Measurements from ENCODE around the gene C11orf71. TPM values are rescaled to one million over a fixed set of nuclear protein-coding genes. Genes with fewer than 3 reads are reported as not detected.

The C11orf71 gene
- total RNA-seq, 4 donors from 2014 or later = 9.4 to 15.0 (median 14.7) TPM; not detected in 1

- H3K4me1 ChIP-seq = no peaks in the 10 kb centered on the region
- intact Hi-C loops (cut with DNase I; ENCODE audit: low total_unique reads) = no loop called here
- TF ChIP-seq CTCF (IDR thresholded peaks at IDR 0.05) (no peak), POLR2A (IDR thresholded peaks at IDR 0.05) (no peak), POLR2AphosphoS5 (IDR thresholded peaks at IDR 0.05) (no peak), EP300 (IDR thresholded peaks at IDR 0.05; ENCODE audit: low read depth) (no peak)
- H3K9me3 ChIP-seq = no peaks in the 10 kb centered on the region
- no peaks in the 10 kb centered on the region for H3K36me3 ChIP-seq
- no peak overlapping the region for H3K27ac ChIP-seq
- WGBS, 2 donors (ENCODE audit: low coverage in 1 of 2) = 50 to 52% methylated on average over 3 of the region's 3 CpGs
- no peak for DNase-seq
- H3K27me3 ChIP-seq = no peaks in the 10 kb centered on the region
- no peak overlapping the region for H3K4me3 ChIP-seq
- in situ Hi-C loops (cut with MboI; ENCODE audit: low pct_ligation_motif_present in 1 of 4, low pct_unique_long_range_greater_than_20kb in 1 of 4, low sequenced_read_pairs in 3 of 4) = no loop called here
These were observed 37.4 kb downstream of the C11orf71 start for GRCh38 chr11:114362958-114363357.

DNA sequence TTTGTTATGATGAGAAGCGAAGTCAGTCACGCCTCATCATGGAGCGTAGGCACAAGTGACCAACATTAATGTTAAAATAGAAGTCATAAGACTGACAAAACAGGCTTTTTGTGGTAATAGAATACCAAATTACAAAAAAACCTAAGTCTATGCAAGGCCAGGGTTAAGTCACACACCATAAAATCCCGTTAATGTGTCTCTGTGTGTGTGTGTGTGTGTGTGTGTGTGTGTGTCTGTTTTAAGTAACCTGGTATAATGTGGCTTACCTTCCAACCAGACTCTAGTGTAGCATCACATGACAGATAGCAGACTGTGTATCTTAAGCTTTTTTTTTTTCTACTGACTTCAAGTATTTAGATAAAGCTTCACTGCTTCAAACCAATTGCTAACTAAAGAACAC lies 38.0 kb downstream of the C11orf71 start:
- in situ Hi-C loops (cut with MboI; ENCODE audit: low pct_ligation_motif_present in 1 of 4, low pct_unique_long_range_greater_than_20kb in 1 of 4, low sequenced_read_pairs in 3 of 4) (no loop called here), intact Hi-C loops (cut with DNase I; ENCODE audit: low total_unique reads) (no loop called here)
- DNase-seq = no peak

GRCh38 chr11:114359342-114359741 lies 41.0 kb downstream of the C11orf71 start:
- H3K27ac ChIP-seq = no peak overlapping the region
- intact Hi-C loops (cut with DNase I; ENCODE audit: low total_unique reads) (no loop called here), in situ Hi-C loops (cut with MboI; ENCODE audit: low pct_ligation_motif_present in 1 of 4, low pct_unique_long_range_greater_than_20kb in 1 of 4, low sequenced_read_pairs in 3 of 4) (no loop called here)
- TF ChIP-seq EP300 (IDR thresholded peaks at IDR 0.05; ENCODE audit: low read depth) (no peak), POLR2A (IDR thresholded peaks at IDR 0.05) (no peak), CTCF (IDR thresholded peaks at IDR 0.05) (no peak), POLR2AphosphoS5 (IDR thresholded peaks at IDR 0.05) (no peak)
- H3K9me3 ChIP-seq = no peaks in the 10 kb centered on the region
- H3K36me3 ChIP-seq = no peaks in the 10 kb centered on the region
- no peak for DNase-seq
- H3K4me3 ChIP-seq = no peak overlapping the region
- no peaks in the 10 kb centered on the region for H3K27me3 ChIP-seq
- no peaks in the 10 kb centered on the region for H3K4me1 ChIP-seq

More for the DNA sequence above, 38.0 kb downstream of the C11orf71 start:
- H3K27ac ChIP-seq = no peak overlapping the region
- H3K9me3 ChIP-seq = no peaks in the 10 kb centered on the region
- H3K4me1 ChIP-seq = no peaks in the 10 kb centered on the region
- no peaks in the 10 kb centered on the region for H3K36me3 ChIP-seq
- H3K27me3 ChIP-seq = no peaks in the 10 kb centered on the region
- 79 to 80% methylated on average over 4 of the region's 4 CpGs for WGBS, 2 donors (ENCODE audit: low coverage in 1 of 2)
- no peak overlapping the region for H3K4me3 ChIP-seq
- TF ChIP-seq EP300 (IDR thresholded peaks at IDR 0.05; ENCODE audit: low read depth) = no peak
- no peak for TF ChIP-seq POLR2A (IDR thresholded peaks at IDR 0.05)
- TF ChIP-seq POLR2AphosphoS5 (IDR thresholded peaks at IDR 0.05) = no peak
- TF ChIP-seq CTCF (IDR thresholded peaks at IDR 0.05) = no peak

DNA sequence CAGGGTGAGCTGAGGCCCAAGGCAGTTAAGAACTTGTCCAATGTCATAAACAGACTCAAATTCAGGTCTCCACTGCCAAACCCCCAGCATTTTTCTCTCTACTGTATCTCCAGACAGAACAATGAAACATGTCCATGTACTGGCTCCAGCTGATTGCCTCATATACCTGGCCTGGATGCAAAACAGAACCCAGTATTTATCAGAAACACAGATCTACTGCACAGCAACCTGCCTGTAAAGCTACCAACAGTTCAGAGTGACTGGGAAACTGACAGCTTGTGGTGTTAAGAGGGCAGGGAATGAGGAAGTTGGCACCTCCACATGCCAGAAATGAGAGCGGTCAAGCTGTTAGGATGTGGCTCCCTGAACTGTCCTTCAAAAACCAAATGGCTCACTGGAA lies 41.6 kb downstream of the C11orf71 start:
- WGBS, 2 donors (ENCODE audit: low coverage in 1 of 2) = 20 to 29% methylated on average over 1 of the region's 1 CpG
- Histone ChIP-seq H3K9me3 (no peaks in the 10 kb centered on the region), H3K36me3 (no peaks in the 10 kb centered on the region), H3K4me3 (no peak overlapping the region), H3K4me1 (no peaks in the 10 kb centered on the region), H3K27me3 (no peaks in the 10 kb centered on the region), H3K27ac (no peak overlapping the region)
- TF ChIP-seq EP300 (IDR thresholded peaks at IDR 0.05; ENCODE audit: low read depth) (no peak), POLR2A (IDR thresholded peaks at IDR 0.05) (no peak), POLR2AphosphoS5 (IDR thresholded peaks at IDR 0.05) (no peak), CTCF (IDR thresholded peaks at IDR 0.05) (no peak)
- DNase-seq = no peak
- in situ Hi-C loops (cut with MboI; ENCODE audit: low pct_ligation_motif_present in 1 of 4, low pct_unique_long_range_greater_than_20kb in 1 of 4, low sequenced_read_pairs in 3 of 4) (no loop called here), intact Hi-C loops (cut with DNase I; ENCODE audit: low total_unique reads) (no loop called here)

Measured in transverse colon (tissue), 4 donors.